HG02571 (cell line): ENCODE measurements around the gene CFAP61.
"Not testable (repeated sequence)": the region's sequence is repeated elsewhere in the genome, so short reads cannot be mapped to it uniquely, and the experiment has no call there.

Source experiments
- ATAC-seq: cut with Tn5 transposase; IDR thresholded peaks from one replicate; pipeline ENCODE4 v1.9.1; 2021; ENCODE audit warnings: mild to moderate bottlenecking, moderate library complexity; ENCODE audit not compliant: unreplicated experiment

CFAP61 gene

GRCh38 chr20:20089939-20090338, 37.6 kb downstream of the CFAP61 start:
- no peak for ATAC-seq

- ATAC-seq: no peak
These were observed 40.5 kb downstream of the CFAP61 start for GRCh38 chr20:20092827-20093226.

GRCh38 chr20:20094410-20094809, 42.1 kb downstream of the CFAP61 start:
- ATAC-seq: no peak

- ATAC-seq: no peak
These were observed 43.0 kb downstream of the CFAP61 start for GRCh38 chr20:20095114-20095872.

GRCh38 chr20:20096421-20096820, 44.1 kb downstream of the CFAP61 start:
- ATAC-seq: no peak

GRCh38 chr20:20100881-20101280, 48.5 kb downstream of the CFAP61 start:
- no peak for ATAC-seq

GRCh38 chr20:20102163-20102562, 49.8 kb downstream of the CFAP61 start:
- ATAC-seq: no peak

- no peak for ATAC-seq
These were observed 50.5 kb downstream of the CFAP61 start for GRCh38 chr20:20102716-20103258.

- no peak for ATAC-seq
These were observed 51.2 kb downstream of the CFAP61 start for GRCh38 chr20:20103486-20103885.

GRCh38 chr20:20123187-20123586, 70.9 kb downstream of the CFAP61 start:
- not testable (repeated sequence) for ATAC-seq

GRCh38 chr20:20130399-20130798, 78.1 kb downstream of the CFAP61 start:
- ATAC-seq: no peak

- ATAC-seq: no peak
These were observed 82.7 kb downstream of the CFAP61 start for GRCh38 chr20:20134941-20135575.

GRCh38 chr20:20136313-20136712, 84.0 kb downstream of the CFAP61 start:
- no peak for ATAC-seq

- no peak for ATAC-seq
These were observed 85.5 kb downstream of the CFAP61 start for GRCh38 chr20:20137851-20138250.

GRCh38 chr20:20138301-20139064, 86.2 kb downstream of the CFAP61 start:
- ATAC-seq: no peak

GRCh38 chr20:20139403-20139802, 87.1 kb downstream of the CFAP61 start:
- ATAC-seq: no peak

- no peak for ATAC-seq
These were observed 90.8 kb downstream of the CFAP61 start for GRCh38 chr20:20143165-20143564.

- ATAC-seq: no peak
These were observed 91.3 kb downstream of the CFAP61 start for GRCh38 chr20:20143646-20144045.

GRCh38 chr20:20148779-20149178, 96.4 kb downstream of the CFAP61 start:
- ATAC-seq: no peak

GRCh38 chr20:20150241-20150640, 97.9 kb downstream of the CFAP61 start:
- ATAC-seq: no peak

GRCh38 chr20:20160520-20160919, 108.2 kb downstream of the CFAP61 start:
- no peak for ATAC-seq
